Osteocyte (in vitro differentiated cells): ENCODE results near the gene ESRRA. TPM values are rescaled to one million over a fixed set of nuclear protein-coding genes. Genes with fewer than 3 reads are reported as not detected.
A peak's percentile ranks its signal among the peaks of the same experiment; 100 is the strongest.
"Not testable (repeated sequence)": the region's sequence is repeated elsewhere in the genome, so short reads cannot be mapped to it uniquely, and the experiment has no call there.

Experiments used
- DNase-seq: peaks from one replicate; pipeline ENCODE4 v3.0.0; 2021; ENCODE audit warnings: mixed read lengths; ENCODE audit not compliant: unreplicated experiment; ENCODE audit errors: extremely low spot score
- H3K27ac Mint-ChIP-seq: one replicate; pipeline ENCODE4 v1.8.0; 2021; ENCODE audit warnings: mild to moderate bottlenecking, mixed read lengths; ENCODE audit not compliant: unreplicated experiment
- H3K27me3 Mint-ChIP-seq: one replicate; pipeline ENCODE4 v1.8.0; 2021; ENCODE audit warnings: mixed read lengths; ENCODE audit not compliant: unreplicated experiment
- H3K36me3 Mint-ChIP-seq: one replicate; pipeline ENCODE4 v1.8.0; 2021; ENCODE audit warnings: mixed read lengths; ENCODE audit not compliant: unreplicated experiment
- H3K4me1 Mint-ChIP-seq: one replicate; pipeline ENCODE4 v1.8.0; 2021; ENCODE audit warnings: mixed read lengths; ENCODE audit not compliant: unreplicated experiment
- H3K4me3 Mint-ChIP-seq: one replicate; pipeline ENCODE4 v1.8.0; 2021; ENCODE audit warnings: mild to moderate bottlenecking, moderate library complexity, mixed read lengths; ENCODE audit not compliant: unreplicated experiment
- H3K9me3 Mint-ChIP-seq: one replicate; pipeline ENCODE4 v1.8.0; 2021; ENCODE audit warnings: mixed read lengths; ENCODE audit not compliant: unreplicated experiment
- CTCF ChIP-seq: fragments of 200-600 bp; sonication (generic); IDR thresholded peaks from 2 replicates; pipeline ENCODE4 v1.5.0; 2021; ENCODE audit warnings: antibody characterized with exemption, mild to moderate bottlenecking, moderate library complexity
- total RNA-seq: library from RNA; stranded (reverse); gene quantifications from 2 replicates; pipeline ENCODE4 v1.2.1, GENCODE V29; 2021

Gene ESRRA
- total RNA-seq, 1 donor from 2014 or later, result 37.4 TPM

- no peak for TF ChIP-seq CTCF
- Mint-ChIP-seq H3K4me3 (peak overlapping the region; percentile 1), H3K36me3 (peaks cover 17% of the 10 kb centered on the region), H3K4me1 (peaks cover 39% of the 10 kb centered on the region), H3K27ac (no peak overlapping the region), H3K9me3 (no peaks in the 10 kb centered on the region), H3K27me3 (no peaks in the 10 kb centered on the region)
- DNase-seq, result no peak
Measured at GRCh38 chr11:64321026-64321425, 15.7 kb downstream of the ESRRA start.

DNA sequence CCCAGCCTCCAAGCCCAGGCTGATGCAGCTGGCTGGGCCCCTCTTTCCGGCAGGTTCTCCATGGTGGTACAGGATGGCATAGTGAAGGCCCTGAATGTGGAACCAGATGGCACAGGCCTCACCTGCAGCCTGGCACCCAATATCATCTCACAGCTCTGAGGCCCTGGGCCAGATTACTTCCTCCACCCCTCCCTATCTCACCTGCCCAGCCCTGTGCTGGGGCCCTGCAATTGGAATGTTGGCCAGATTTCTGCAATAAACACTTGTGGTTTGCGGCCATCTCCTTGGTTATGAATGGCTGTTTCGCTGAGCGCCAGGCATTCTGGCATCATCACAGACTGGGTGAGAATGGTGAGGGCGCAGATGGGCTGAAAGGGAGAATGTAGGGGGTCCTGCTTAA is 16.2 kb downstream of the ESRRA start:
- no peak for TF ChIP-seq CTCF
- H3K4me3 Mint-ChIP-seq, result no peak overlapping the region
- no peak overlapping the region for H3K27ac Mint-ChIP-seq
- no peaks in the 10 kb centered on the region for H3K27me3 Mint-ChIP-seq
- no peaks in the 10 kb centered on the region for H3K9me3 Mint-ChIP-seq
- DNase-seq, result no peak
- peaks cover 35% of the 10 kb centered on the region for H3K4me1 Mint-ChIP-seq
- H3K36me3 Mint-ChIP-seq, result peaks cover 17% of the 10 kb centered on the region

- H3K27ac Mint-ChIP-seq, result no peak overlapping the region
- no peaks in the 10 kb centered on the region for H3K9me3 Mint-ChIP-seq
- DNase-seq, result no peak
- H3K27me3 Mint-ChIP-seq, result peaks cover 1% of the 10 kb centered on the region
- no peak for TF ChIP-seq CTCF
- H3K4me1 Mint-ChIP-seq, result peaks cover 26% of the 10 kb centered on the region
- peaks cover 17% of the 10 kb centered on the region for H3K36me3 Mint-ChIP-seq
- H3K4me3 Mint-ChIP-seq, result no peak overlapping the region
Measured at GRCh38 chr11:64322925-64323260, 17.6 kb downstream of the ESRRA start.

- no peaks in the 10 kb centered on the region for H3K9me3 Mint-ChIP-seq
- H3K27me3 Mint-ChIP-seq, result peaks cover 2% of the 10 kb centered on the region
- H3K4me3 Mint-ChIP-seq, result no peak overlapping the region
- H3K36me3 Mint-ChIP-seq, result peaks cover 17% of the 10 kb centered on the region
- no peak for DNase-seq
- no peak for TF ChIP-seq CTCF
- H3K4me1 Mint-ChIP-seq, result peaks cover 26% of the 10 kb centered on the region
- H3K27ac Mint-ChIP-seq, result no peak overlapping the region
Measured at GRCh38 chr11:64323373-64323772, 18.0 kb downstream of the ESRRA start.

- not testable (repeated sequence) for DNase-seq, H3K27ac Mint-ChIP-seq
Measured at GRCh38 chr11:64323984-64324383, 18.7 kb downstream of the ESRRA start.

More at GRCh38 chr11:64323984-64324383, 18.7 kb downstream of the ESRRA start:
- H3K9me3 Mint-ChIP-seq, H3K4me3 Mint-ChIP-seq, H3K27me3 Mint-ChIP-seq: not testable (repeated sequence)
- Mint-ChIP-seq H3K4me1 (peaks cover 24% of the 10 kb centered on the region), H3K36me3 (peaks cover 17% of the 10 kb centered on the region)
